Measurements from ENCODE around the gene L1CAM.

L1CAM gene

GRCh38 chrX:153832728-153833127, 53.2 kb downstream of the L1CAM start:
- DNase-seq (no peak), ATAC-seq (ENCODE audit: insufficient read depth, low read depth) (no peak)
- TF ChIP-seq EZH2 (IDR thresholded peaks at IDR 0.05; ENCODE audit: borderline replicate concordance, low read depth, low read length, severe bottlenecking) = no peak
- TF ChIP-seq, protein P1, sequence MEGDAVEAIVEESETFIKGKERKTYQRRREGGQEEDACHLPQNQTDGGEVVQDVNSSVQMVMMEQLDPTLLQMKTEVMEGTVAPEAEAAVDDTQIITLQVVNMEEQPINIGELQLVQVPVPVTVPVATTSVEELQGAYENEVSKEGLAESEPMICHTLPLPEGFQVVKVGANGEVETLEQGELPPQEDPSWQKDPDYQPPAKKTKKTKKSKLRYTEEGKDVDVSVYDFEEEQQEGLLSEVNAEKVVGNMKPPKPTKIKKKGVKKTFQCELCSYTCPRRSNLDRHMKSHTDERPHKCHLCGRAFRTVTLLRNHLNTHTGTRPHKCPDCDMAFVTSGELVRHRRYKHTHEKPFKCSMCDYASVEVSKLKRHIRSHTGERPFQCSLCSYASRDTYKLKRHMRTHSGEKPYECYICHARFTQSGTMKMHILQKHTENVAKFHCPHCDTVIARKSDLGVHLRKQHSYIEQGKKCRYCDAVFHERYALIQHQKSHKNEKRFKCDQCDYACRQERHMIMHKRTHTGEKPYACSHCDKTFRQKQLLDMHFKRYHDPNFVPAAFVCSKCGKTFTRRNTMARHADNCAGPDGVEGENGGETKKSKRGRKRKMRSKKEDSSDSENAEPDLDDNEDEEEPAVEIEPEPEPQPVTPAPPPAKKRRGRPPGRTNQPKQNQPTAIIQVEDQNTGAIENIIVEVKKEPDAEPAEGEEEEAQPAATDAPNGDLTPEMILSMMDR (IDR thresholded peaks at IDR 0.05; ENCODE audit: borderline replicate concordance, extremely low read depth, low read length, poor library complexity, severe bottlenecking) = no peak
- H3K27ac ChIP-seq (ENCODE audit: low read length) = no peak overlapping the region
- no peak overlapping the region for H3K4me3 ChIP-seq (ENCODE audit: low read depth in 1 of 2, low read length in 2 of 2)
- no peaks in the 10 kb centered on the region for H3K36me3 ChIP-seq (ENCODE audit: insufficient read depth, low read length)
- H4K20me1 ChIP-seq (ENCODE audit: insufficient read depth, low read length) = no peaks in the 10 kb centered on the region
- H3K27me3 ChIP-seq (ENCODE audit: insufficient read depth, low read length, poor library complexity) = no peaks in the 10 kb centered on the region
- H2AFZ ChIP-seq (ENCODE audit: low read depth, low read length) = no peak overlapping the region
- H3K79me2 ChIP-seq (ENCODE audit: insufficient read depth, low read length) = no peaks in the 10 kb centered on the region
- H3K4me1 ChIP-seq (ENCODE audit: insufficient read depth, low read length) = no peaks in the 10 kb centered on the region
- H3K4me2 ChIP-seq (ENCODE audit: insufficient read depth, low read length) = no peak overlapping the region
- no peaks in the 10 kb centered on the region for H3K9me3 ChIP-seq (ENCODE audit: insufficient read depth, low read length, severe bottlenecking)
- no peak overlapping the region for H3K9ac ChIP-seq (ENCODE audit: low read depth, low read length)

- DNase-seq (no peak), ATAC-seq (ENCODE audit: insufficient read depth, low read depth) (no peak)
- Histone ChIP-seq H3K27me3 (ENCODE audit: insufficient read depth, low read length, poor library complexity) (no peaks in the 10 kb centered on the region), H2AFZ (ENCODE audit: low read depth, low read length) (no peak overlapping the region), H4K20me1 (ENCODE audit: insufficient read depth, low read length) (no peaks in the 10 kb centered on the region), H3K4me3 (ENCODE audit: low read depth in 1 of 2, low read length in 2 of 2) (no peak overlapping the region), H3K9me3 (ENCODE audit: insufficient read depth, low read length, severe bottlenecking) (no peaks in the 10 kb centered on the region), H3K27ac (ENCODE audit: low read length) (no peak overlapping the region), H3K4me2 (ENCODE audit: insufficient read depth, low read length) (no peak overlapping the region), H3K9ac (ENCODE audit: low read depth, low read length) (no peak overlapping the region), H3K36me3 (ENCODE audit: insufficient read depth, low read length) (no peaks in the 10 kb centered on the region), H3K79me2 (ENCODE audit: insufficient read depth, low read length) (no peaks in the 10 kb centered on the region), H3K4me1 (ENCODE audit: insufficient read depth, low read length) (no peaks in the 10 kb centered on the region)
- no peak for TF ChIP-seq EZH2 (IDR thresholded peaks at IDR 0.05; ENCODE audit: borderline replicate concordance, low read depth, low read length, severe bottlenecking)
- TF ChIP-seq, protein P1 (IDR thresholded peaks at IDR 0.05; ENCODE audit: borderline replicate concordance, extremely low read depth, low read length, poor library complexity, severe bottlenecking) = no peak
These were observed 54.4 kb downstream of the L1CAM start for GRCh38 chrX:153831429-153832150.

DNA sequence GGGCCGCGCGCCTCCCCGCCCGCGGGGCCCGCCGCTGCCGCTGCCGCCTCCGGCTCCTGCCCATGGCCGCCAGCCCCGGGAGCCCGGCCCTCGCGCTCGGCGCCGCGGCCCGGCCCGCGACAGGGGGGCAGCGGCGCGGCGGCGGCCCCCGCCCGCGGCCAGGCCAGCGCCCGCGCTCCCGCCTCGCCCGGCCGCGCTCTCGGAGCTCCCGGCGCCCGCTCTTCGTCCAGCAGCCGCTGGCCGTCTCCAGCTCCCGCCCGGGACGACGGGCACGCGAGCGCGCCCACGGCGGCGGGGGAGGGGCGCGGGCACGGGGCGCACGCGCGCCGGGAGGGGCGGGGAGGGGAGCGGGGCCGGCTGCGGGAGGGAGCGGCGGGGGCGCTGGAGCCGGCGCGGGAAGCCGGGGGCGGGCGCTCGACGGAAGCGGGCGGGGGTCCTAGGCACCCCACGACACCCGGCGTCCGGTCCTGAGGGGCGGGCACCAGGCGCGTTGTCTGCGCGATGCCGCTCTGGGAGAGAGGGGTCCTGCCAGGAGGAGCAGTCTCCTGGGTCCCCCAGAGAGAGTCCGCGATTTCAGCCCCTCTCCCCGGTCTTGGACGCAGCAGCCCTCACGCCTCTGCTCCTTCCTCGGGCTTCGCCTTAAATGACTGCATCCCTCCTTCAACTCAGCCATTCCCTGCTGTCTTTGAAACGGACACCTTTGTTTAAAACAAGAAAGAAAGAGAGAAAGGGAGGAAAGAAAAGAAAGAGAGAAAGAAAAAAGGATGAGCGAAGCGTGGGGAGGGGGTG, 55.1 kb downstream of the L1CAM start:
- Histone ChIP-seq H4K20me1 (ENCODE audit: insufficient read depth, low read length) (no peaks in the 10 kb centered on the region), H3K27ac (ENCODE audit: low read length) (no peak overlapping the region), H3K36me3 (ENCODE audit: insufficient read depth, low read length) (no peaks in the 10 kb centered on the region), H3K79me2 (ENCODE audit: insufficient read depth, low read length) (no peaks in the 10 kb centered on the region), H3K4me1 (ENCODE audit: insufficient read depth, low read length) (no peaks in the 10 kb centered on the region), H3K4me2 (ENCODE audit: insufficient read depth, low read length) (no peak overlapping the region), H2AFZ (ENCODE audit: low read depth, low read length) (no peak overlapping the region), H3K4me3 (ENCODE audit: low read depth in 1 of 2, low read length in 2 of 2) (no peak overlapping the region), H3K9ac (ENCODE audit: low read depth, low read length) (no peak overlapping the region), H3K27me3 (ENCODE audit: insufficient read depth, low read length, poor library complexity) (no peaks in the 10 kb centered on the region), H3K9me3 (ENCODE audit: insufficient read depth, low read length, severe bottlenecking) (no peaks in the 10 kb centered on the region)
- DNase-seq (no peak), ATAC-seq (ENCODE audit: insufficient read depth, low read depth) (no peak)
- no peak for TF ChIP-seq EZH2 (IDR thresholded peaks at IDR 0.05; ENCODE audit: borderline replicate concordance, low read depth, low read length, severe bottlenecking)
- TF ChIP-seq, protein P1 (IDR thresholded peaks at IDR 0.05; ENCODE audit: borderline replicate concordance, extremely low read depth, low read length, poor library complexity, severe bottlenecking) = no peak
